RWPE1 (cell line): Measurements from ENCODE around the gene SGK1.

ENCODE experiments used
- CTCF ChIA-PET: fragments of 350-600 bp; sonication (Branson Sonifier 250); formaldehyde crosslinking; extraction: SDS; loops from one replicate; lab custom pipeline; 2021; lab: Yijun Ruan, JAX
- POLR2A ChIA-PET: fragments of 400-600 bp; formaldehyde crosslinking; extraction: SDS; loops from one replicate; lab custom pipeline; 2020; ENCODE audit warnings: antibody characterized with exemption; ENCODE audit not compliant: low non-redundant PET; lab: Yijun Ruan, JAX
- DNase-seq: peaks from one replicate; pipeline ENCODE4 v3.0.0; 2012; ENCODE audit warnings: low spot score
- H3K27ac ChIP-seq: fragments of 450-650 bp; 2 replicates; pipeline ENCODE4 v1.5.1; 2017
- TF ChIP-seq, protein P1 (sequence below): fragments of 450-650 bp; conservative IDR thresholded peaks from 2 replicates; pipeline ENCODE4 v1.5.1; 2017; ENCODE audit warnings: low read depth, mild to moderate bottlenecking

The SGK1 gene

DNA sequence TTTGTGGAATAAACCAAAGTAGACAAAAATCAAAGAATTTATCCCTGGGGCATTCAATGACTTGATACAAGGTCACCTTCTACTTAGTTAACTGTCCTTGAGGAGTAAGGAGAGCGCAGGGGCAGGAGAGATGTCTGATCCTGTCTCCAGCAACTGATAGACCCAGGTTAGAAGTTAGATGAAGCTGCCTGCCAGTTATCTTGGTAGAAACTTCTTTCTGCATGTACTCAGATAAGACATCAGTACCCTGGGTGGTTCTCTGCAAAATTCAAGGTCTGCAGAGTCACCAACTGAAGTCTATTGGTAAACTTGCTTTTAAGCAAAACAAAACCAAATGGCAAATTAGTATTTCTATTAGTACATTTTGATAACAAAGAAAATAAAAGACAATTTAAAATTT lies 2.7 kb downstream of the SGK1 start:
- H3K27ac ChIP-seq: no peak overlapping the region
- POLR2A ChIA-PET: no interaction called here
- CTCF ChIA-PET: interaction anchor here (0.6 kb wide), 1 partner anchor 126 kb away, joined by 3 read pairs; no protein-coding TSS in a partner anchor
- TF ChIP-seq, protein P1, sequence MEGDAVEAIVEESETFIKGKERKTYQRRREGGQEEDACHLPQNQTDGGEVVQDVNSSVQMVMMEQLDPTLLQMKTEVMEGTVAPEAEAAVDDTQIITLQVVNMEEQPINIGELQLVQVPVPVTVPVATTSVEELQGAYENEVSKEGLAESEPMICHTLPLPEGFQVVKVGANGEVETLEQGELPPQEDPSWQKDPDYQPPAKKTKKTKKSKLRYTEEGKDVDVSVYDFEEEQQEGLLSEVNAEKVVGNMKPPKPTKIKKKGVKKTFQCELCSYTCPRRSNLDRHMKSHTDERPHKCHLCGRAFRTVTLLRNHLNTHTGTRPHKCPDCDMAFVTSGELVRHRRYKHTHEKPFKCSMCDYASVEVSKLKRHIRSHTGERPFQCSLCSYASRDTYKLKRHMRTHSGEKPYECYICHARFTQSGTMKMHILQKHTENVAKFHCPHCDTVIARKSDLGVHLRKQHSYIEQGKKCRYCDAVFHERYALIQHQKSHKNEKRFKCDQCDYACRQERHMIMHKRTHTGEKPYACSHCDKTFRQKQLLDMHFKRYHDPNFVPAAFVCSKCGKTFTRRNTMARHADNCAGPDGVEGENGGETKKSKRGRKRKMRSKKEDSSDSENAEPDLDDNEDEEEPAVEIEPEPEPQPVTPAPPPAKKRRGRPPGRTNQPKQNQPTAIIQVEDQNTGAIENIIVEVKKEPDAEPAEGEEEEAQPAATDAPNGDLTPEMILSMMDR: no peak
- no peak for DNase-seq

DNA sequence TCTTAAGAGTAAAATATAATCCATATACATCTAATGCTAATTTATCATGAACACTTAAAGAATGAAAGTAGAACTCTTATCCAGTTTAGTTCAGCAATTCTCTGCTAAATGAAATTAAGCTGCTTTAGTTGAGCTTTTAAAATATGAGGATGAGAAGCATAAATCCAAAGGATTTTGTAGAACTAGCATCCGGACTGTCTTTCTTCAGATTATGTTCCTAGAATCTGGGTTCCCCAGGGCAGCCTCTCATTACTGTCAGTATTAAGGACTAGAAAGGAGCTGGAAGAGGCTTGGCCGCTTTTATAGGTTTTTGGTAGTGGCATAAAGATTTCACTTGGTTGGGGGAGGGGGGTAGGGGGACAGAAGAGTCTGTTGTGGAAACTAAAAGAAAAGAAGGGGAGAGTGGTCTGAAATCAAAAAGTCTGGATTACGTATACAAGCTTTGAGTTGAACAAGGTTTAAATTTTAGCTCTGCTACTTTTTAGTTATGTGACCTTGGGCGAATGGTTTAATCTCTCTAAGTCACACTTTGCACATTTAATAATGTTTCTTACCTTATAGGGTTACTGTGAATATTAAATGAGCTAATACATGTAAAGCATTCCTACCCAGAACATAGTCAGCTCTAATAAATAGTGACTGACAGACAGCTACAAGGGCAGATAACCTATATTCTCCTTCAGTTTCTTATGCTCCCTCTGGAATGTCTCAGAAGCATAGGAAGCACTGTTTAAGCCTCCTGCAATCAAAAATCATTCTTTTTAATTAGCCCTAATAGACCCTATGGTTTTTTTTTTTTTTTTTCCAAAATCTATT lies 3.7 kb downstream of the SGK1 start:
- ChIA-PET CTCF (interaction anchor here (0.6 kb wide), 1 partner anchor 181 kb away, joined by 4 read pairs; no protein-coding TSS in a partner anchor), POLR2A (no interaction called here)
- H3K27ac ChIP-seq: no peak overlapping the region
- DNase-seq: no peak
- TF ChIP-seq, protein P1: no peak

DNA sequence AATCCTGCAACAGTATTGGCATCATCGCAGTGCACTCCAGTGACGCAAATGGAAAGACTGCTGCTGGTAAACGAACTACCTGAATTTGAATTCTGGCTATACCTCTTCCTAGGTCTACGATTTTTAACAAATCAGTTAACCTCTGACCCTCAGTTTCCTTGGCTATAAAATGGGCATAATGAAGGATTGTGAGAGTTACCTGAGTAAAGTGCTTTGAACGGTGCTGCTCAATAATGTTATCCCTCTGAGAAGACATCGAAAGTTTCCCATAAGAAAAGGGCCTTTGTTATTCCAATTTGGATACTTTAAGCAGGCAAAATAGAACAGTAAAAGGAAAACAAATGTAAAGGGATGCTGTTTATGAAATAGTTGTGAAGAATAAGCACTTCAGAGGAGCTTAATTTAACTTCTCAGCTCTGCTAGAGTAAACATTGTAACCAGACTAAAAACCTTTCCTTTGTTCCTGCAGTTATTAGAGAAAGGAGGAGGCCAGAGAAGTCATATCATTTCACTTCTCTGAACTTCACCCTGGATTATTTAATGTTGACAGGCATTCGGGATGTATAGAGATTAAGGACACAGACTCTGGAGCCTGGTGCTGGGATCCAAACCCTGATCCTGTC lies 5.8 kb downstream of the SGK1 start:
- no peak for DNase-seq
- TF ChIP-seq, protein P1: no peak
- POLR2A ChIA-PET: no interaction called here
- CTCF ChIA-PET: no interaction called here
- no peak overlapping the region for H3K27ac ChIP-seq

DNA sequence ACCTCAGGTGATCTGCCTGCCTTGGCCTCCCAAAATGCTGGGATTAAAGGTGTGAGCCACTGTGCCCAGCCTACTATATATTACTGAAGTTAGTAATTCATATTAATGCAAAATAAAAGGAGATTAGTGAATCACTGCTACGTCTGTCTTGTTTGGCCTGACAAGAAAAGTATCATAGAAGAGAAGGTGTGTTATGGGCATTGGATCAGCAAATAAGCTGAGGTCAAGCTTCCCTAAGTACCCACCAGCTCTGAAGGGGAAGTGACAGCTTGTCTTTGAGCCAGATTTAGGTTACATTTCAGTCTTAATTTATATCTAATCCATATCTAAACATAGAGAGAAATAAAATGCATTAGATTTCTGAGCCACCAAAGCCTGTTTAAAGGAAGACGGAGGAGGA lies 7.1 kb downstream of the SGK1 start:
- DNase-seq: no peak
- TF ChIP-seq, protein P1: no peak
- H3K27ac ChIP-seq: no peak overlapping the region
- CTCF ChIA-PET: no interaction called here
- POLR2A ChIA-PET: no interaction called here

DNA sequence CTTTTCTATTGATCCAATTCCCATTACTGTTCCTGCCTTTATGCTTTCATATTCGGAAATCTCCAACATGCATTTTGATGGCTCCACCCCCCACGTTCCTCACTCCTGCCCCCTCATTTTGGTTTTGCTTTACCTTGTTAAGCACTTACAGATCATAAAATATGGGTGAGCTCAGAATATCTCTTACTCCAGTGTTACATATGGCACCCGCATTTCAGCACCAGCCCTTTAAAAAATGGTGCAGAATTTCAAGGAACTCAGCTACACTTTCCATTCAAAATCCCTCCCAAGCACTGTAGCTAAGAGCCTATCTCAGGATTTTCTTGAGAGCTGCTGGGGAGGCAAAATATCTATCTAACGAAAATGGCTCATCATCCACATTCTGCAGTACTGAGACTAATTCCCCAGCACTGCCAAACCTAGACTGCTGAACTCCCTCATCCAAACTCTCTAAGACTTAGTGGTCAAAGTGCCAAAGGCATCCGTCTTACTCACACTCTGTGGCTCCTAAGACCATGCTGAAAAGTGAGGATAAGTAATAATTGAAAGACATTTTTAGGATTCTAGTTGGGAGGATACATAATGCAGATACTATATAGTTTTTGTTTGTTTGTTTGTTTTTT lies 7.8 kb downstream of the SGK1 start:
- DNase-seq: no peak
- TF ChIP-seq, protein P1: no peak
- POLR2A ChIA-PET: no interaction called here
- CTCF ChIA-PET: no interaction called here
- no peak overlapping the region for H3K27ac ChIP-seq

DNA sequence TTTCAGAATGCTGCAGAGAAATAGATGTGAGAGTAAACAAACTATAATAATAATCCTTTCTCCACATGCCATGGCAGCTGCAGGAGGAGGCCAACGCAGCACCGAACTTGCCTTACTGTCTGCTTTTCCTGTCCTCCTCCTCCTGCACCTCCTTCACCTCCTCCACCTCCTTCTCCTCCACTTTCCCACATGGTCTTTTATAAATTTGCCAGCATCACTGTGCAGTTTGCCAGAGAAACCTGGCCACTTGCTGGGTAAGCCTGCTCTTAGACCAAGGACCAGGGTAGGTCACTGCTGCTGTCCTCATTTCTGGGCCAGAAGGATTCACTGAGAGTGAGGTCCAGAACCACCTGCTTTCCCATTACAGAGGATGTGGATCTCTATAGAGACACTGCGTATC lies 8.7 kb downstream of the SGK1 start:
- ChIA-PET POLR2A (no interaction called here), CTCF (interaction anchor here (0.6 kb wide), 1 partner anchor 87 kb away, joined by 3 read pairs; no protein-coding TSS in a partner anchor)
- TF ChIP-seq, protein P1: no peak
- DNase-seq: no peak
- no peak overlapping the region for H3K27ac ChIP-seq
